K562 (cell line): ENCODE measurements around the gene ATIC. TPM values are rescaled to one million over a fixed set of nuclear protein-coding genes. Genes with fewer than 3 reads are reported as not detected.

Source experiments
- CLOCK ChIP-seq: fragments of 250-450 bp; sonication (Bioruptor Pico); IDR thresholded peaks from 2 replicates; pipeline ENCODE4 v1.4.0; 2020; ENCODE audit warnings: mild to moderate bottlenecking, moderate library complexity, borderline replicate concordance
- CREBBP ChIP-seq: IDR thresholded peaks from one replicate; pipeline ENCODE4 v1.6.1; 2012; ENCODE audit warnings: low read depth, mild to moderate bottlenecking, control low read depth, inconsistent platforms, low read length
- ETV5 ChIP-seq: sonication (generic); formaldehyde crosslinking; IDR thresholded peaks from 2 replicates; pipeline ENCODE4 v1.4.0; 2020; ENCODE audit warnings: low read depth, mild to moderate bottlenecking, missing genetic modification reagents
- HDAC1 ChIP-seq, 2 experiments: fragments of 450-650 bp; IDR thresholded peaks; 2 replicates each; pipeline ENCODE4 v1.6.1; 2016 to 2017; ENCODE audit warnings: inconsistent platforms in 1 of 2, mild to moderate bottlenecking in 1 of 2, moderate library complexity in 1 of 2
- HNRNPH1 ChIP-seq: fragments of 200-400 bp; formaldehyde crosslinking; optimal IDR thresholded peaks from 2 replicates; pipeline ENCODE3; 2017; ENCODE audit warnings: low read depth, mild to moderate bottlenecking, low read length, moderate library complexity
- JUND ChIP-seq, 2 experiments: IDR thresholded peaks; 2 replicates in 1 of 2; 3 replicates in 1 of 2; pipeline ENCODE4 v1.6.1; 2011; ENCODE audit warnings: borderline replicate concordance in 2 of 2, low read depth in 2 of 2, low read length in 2 of 2, improper control_type of control experiment in 1 of 2, missing biosample characterization in 1 of 2, missing genetic modification characterization in 1 of 2, missing genetic modification reagents in 1 of 2
- KAT7 ChIP-seq: sonication (generic); formaldehyde crosslinking; IDR thresholded peaks from 2 replicates; pipeline ENCODE4 v1.8.0; 2022; ENCODE audit warnings: missing genetic modification reagents, mild to moderate bottlenecking, borderline replicate concordance
- KLF6 ChIP-seq: fragments of 250-450 bp; sonication (Bioruptor Pico); IDR thresholded peaks from 2 replicates; pipeline ENCODE4 v1.4.0; 2020; ENCODE audit warnings: mild to moderate bottlenecking, moderate library complexity, borderline replicate concordance
- LCOR ChIP-seq: sonication (generic); formaldehyde crosslinking; IDR thresholded peaks from 2 replicates; pipeline ENCODE4 v1.8.0; 2022; ENCODE audit warnings: mild to moderate bottlenecking, missing genetic modification reagents
- MTA2 ChIP-seq: fragments of 450-650 bp; IDR thresholded peaks from 2 replicates; pipeline ENCODE4 v1.6.1; 2016; ENCODE audit warnings: low read depth
- NFIX ChIP-seq: fragments of 250-450 bp; sonication (Bioruptor Pico); IDR thresholded peaks from 2 replicates; pipeline ENCODE4 v1.4.0; 2020; ENCODE audit warnings: low read depth, mild to moderate bottlenecking, moderate library complexity
- NUFIP1 ChIP-seq: fragments of 450-650 bp; IDR thresholded peaks from 2 replicates; pipeline ENCODE4 v1.6.1; 2018; ENCODE audit not compliant: partially characterized antibody
- STAG1 ChIP-seq: sonication (generic); formaldehyde crosslinking; IDR thresholded peaks from 2 replicates; pipeline ENCODE4 v1.5.0; 2020; ENCODE audit warnings: missing genetic modification reagents, borderline replicate concordance
- STAT5B ChIP-seq: fragments of 250-450 bp; sonication (Bioruptor Pico); IDR thresholded peaks from 2 replicates; pipeline ENCODE4 v1.8.0; 2021; ENCODE audit warnings: mild to moderate bottlenecking, inconsistent platforms
- SUPT5H ChIP-seq: fragments of 450-650 bp; IDR thresholded peaks from 2 replicates; pipeline ENCODE4 v1.6.1; 2016
- ZBTB33 ChIP-seq: sonication (generic); formaldehyde crosslinking; IDR thresholded peaks from 2 replicates; pipeline ENCODE4 v1.8.1; 2023; ENCODE audit warnings: mild to moderate bottlenecking, missing genetic modification reagents
- ZNF224 ChIP-seq: sonication (generic); formaldehyde crosslinking; IDR thresholded peaks from 2 replicates; pipeline ENCODE4 v1.8.0; 2022; ENCODE audit warnings: mild to moderate bottlenecking, missing genetic modification reagents
- ZNF24 ChIP-seq: fragments of 450-650 bp; IDR thresholded peaks from 2 replicates; pipeline ENCODE4 v1.6.1; 2016
- ZNF398 ChIP-seq: fragments of 250-450 bp; sonication (Bioruptor Pico); IDR thresholded peaks from 2 replicates; pipeline ENCODE4 v1.8.0; 2021; ENCODE audit warnings: moderate library complexity, mild to moderate bottlenecking, inconsistent platforms
- ZNF41 ChIP-seq: fragments of 250-450 bp; sonication (Bioruptor Pico); conservative IDR thresholded peaks from 2 replicates; pipeline ENCODE4 v1.4.0; 2020; ENCODE audit warnings: mild to moderate bottlenecking
- ZNF551 ChIP-seq: fragments of 250-450 bp; sonication (Bioruptor Pico); IDR thresholded peaks from 2 replicates; pipeline ENCODE4 v1.5.0; 2021; ENCODE audit warnings: mild to moderate bottlenecking, moderate library complexity
- ZNF79 ChIP-seq: fragments of 250-450 bp; sonication (Bioruptor Pico); IDR thresholded peaks from 2 replicates; pipeline ENCODE4 v1.4.0; 2020; ENCODE audit warnings: low read depth, mild to moderate bottlenecking, moderate library complexity
- ZSCAN32 ChIP-seq: fragments of 450-650 bp; formaldehyde crosslinking; IDR thresholded peaks from 2 replicates; pipeline ENCODE4 v1.4.0; 2020; ENCODE audit warnings: mild to moderate bottlenecking, moderate library complexity
- polyA plus RNA-seq, 8 experiments: library from polyadenylated mRNA; depleted of rRNA in 4 of 8; stranded (reverse) in 5 of 8; unstranded in 3 of 8; fragments of >200 nt; fragmentation: Nextera tagmentation in 2 of 8; fragmentation: Illumina TruSeq in 1 of 8; extraction: Ambion mirVana in 2 of 8; extraction: Trizol in 1 of 8; gene quantifications; 2 replicates each; pipeline versions ENCODE4 v1.2.1 to v1.2.3, GENCODE V29; 2011 to 2014; ENCODE audit warnings: inconsistent platforms in 1 of 8, missing spikeins in 1 of 8
- total RNA-seq, 7 experiments: library from RNA; depleted of rRNA in 6 of 7; stranded (reverse); fragments of >200 nt in 6 of 7; fragmentation: Illumina TruSeq in 2 of 7; extraction: Trizol in 2 of 7; gene quantifications; 2 replicates each; pipeline versions ENCODE4 v1.2.1 to v1.2.3, GENCODE V29; 2011 to 2021; ENCODE audit warnings: low replicate concordance in 1 of 7

Gene ATIC
- total and polyA plus RNA-seq, 9 of the 15 experiments (the other 6 are each of a cell fraction or from before 2014, with no cell fraction given): 45.6 to 480 (median 212) TPM

GRCh38 chr2:215311625-215312396 is at the start of gene ATIC (continued):
- no peak for TF ChIP-seq MTA2
- TF ChIP-seq LCOR (CRISPR knock-in tag): peak; percentile 86
- TF ChIP-seq KAT7 (CRISPR knock-in tag): no peak
- TF ChIP-seq NUFIP1: no peak
- TF ChIP-seq KLF6 (CRISPR knock-in tag): no peak
- TF ChIP-seq ZNF398 (CRISPR knock-in tag): no peak
- no peak for TF ChIP-seq ZNF24
- TF ChIP-seq ZBTB33 (CRISPR knock-in tag): peak; percentile 19; the same call in 1 of the 2 replicates
- no peak for TF ChIP-seq HNRNPH1
- peak; percentile 33; the same call in 1 of the 2 replicates for TF ChIP-seq ETV5 (CRISPR knock-in tag)
- no peak for TF ChIP-seq ZNF79
- TF ChIP-seq SUPT5H: peak; percentile 71
- peak; percentile 31; the same call in 1 of the 2 replicates for TF ChIP-seq JUND (IDR thresholded peaks at IDR 0.05; ENCODE audit: borderline replicate concordance, low read depth, low read length)
- no peak; the same call in 2 of the 3 replicates for TF ChIP-seq JUND (tag; IDR thresholded peaks at IDR 0.05; ENCODE audit: borderline replicate concordance, low read depth, low read length)
- TF ChIP-seq NFIX (CRISPR knock-in tag): no peak
- TF ChIP-seq ZNF41: no peak
- no peak for TF ChIP-seq ZSCAN32 (CRISPR knock-in tag)
- no peak for TF ChIP-seq STAG1 (CRISPR knock-in tag)
- TF ChIP-seq ZNF224: no peak
- TF ChIP-seq STAT5B (CRISPR knock-in tag): no peak
- TF ChIP-seq CLOCK (CRISPR knock-in tag): no peak
- no peak for TF ChIP-seq CREBBP
- TF ChIP-seq HDAC1 (IDR thresholded peaks at IDR 0.05): peak in 1 of 2 experiments; percentile 82; a peak in 2 of 4 replicates
- TF ChIP-seq ZNF551: no peak
